ENCODE results near the gene ADAMTSL3.

- TF ChIP-seq CTCF (IDR thresholded peaks at IDR 0.05; ENCODE audit: insufficient read depth, low read length, poor library complexity, severe bottlenecking) (no peak), EZH2phosphoT487 (conservative IDR thresholded peaks at IDR 0.05; ENCODE audit: low read length) (no peak)
Measured at GRCh38 chr15:83708328-83708727, 54.4 kb downstream of the ADAMTSL3 start.

Measured in SU-DHL-6 (cell line).